ENCODE measurements around the gene TRAF3. TPM values are rescaled to one million over a fixed set of nuclear protein-coding genes. Genes with fewer than 3 reads are reported as not detected.

The TRAF3 gene
- total RNA-seq, 1 donor from 2014 or later, result 35.3 TPM

GRCh38 chr14:102905116-102906108 lies 128.2 kb downstream of the TRAF3 start:
- Histone ChIP-seq H3K36me3 (ENCODE audit: control insufficient read depth, insufficient read depth, low read length) (peaks cover 14% of the 10 kb centered on the region), H3K27me3 (ENCODE audit: control insufficient read depth, insufficient read depth, low read length) (no peaks in the 10 kb centered on the region), H3K4me3 (ENCODE audit: low read depth, low read length) (no peak overlapping the region)
- no peak for DNase-seq (ENCODE audit: low read depth)
- TF ChIP-seq, protein P1, sequence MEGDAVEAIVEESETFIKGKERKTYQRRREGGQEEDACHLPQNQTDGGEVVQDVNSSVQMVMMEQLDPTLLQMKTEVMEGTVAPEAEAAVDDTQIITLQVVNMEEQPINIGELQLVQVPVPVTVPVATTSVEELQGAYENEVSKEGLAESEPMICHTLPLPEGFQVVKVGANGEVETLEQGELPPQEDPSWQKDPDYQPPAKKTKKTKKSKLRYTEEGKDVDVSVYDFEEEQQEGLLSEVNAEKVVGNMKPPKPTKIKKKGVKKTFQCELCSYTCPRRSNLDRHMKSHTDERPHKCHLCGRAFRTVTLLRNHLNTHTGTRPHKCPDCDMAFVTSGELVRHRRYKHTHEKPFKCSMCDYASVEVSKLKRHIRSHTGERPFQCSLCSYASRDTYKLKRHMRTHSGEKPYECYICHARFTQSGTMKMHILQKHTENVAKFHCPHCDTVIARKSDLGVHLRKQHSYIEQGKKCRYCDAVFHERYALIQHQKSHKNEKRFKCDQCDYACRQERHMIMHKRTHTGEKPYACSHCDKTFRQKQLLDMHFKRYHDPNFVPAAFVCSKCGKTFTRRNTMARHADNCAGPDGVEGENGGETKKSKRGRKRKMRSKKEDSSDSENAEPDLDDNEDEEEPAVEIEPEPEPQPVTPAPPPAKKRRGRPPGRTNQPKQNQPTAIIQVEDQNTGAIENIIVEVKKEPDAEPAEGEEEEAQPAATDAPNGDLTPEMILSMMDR (IDR thresholded peaks at IDR 0.05; ENCODE audit: insufficient read depth, low read length, severe bottlenecking), result no peak
- FAIRE-seq, result no peak

- TF ChIP-seq, protein P1 (IDR thresholded peaks at IDR 0.05; ENCODE audit: insufficient read depth, low read length, severe bottlenecking), result no peak
- H3K27me3 ChIP-seq (ENCODE audit: control insufficient read depth, insufficient read depth, low read length), result no peaks in the 10 kb centered on the region
These were observed 129.5 kb downstream of the TRAF3 start for GRCh38 chr14:102906616-102907302.

GRCh38 chr14:102907303-102907844 lies 130.1 kb downstream of the TRAF3 start:
- Histone ChIP-seq H3K27me3 (ENCODE audit: control insufficient read depth, insufficient read depth, low read length) (no peaks in the 10 kb centered on the region), H3K4me3 (ENCODE audit: low read depth, low read length) (no peak overlapping the region), H3K36me3 (ENCODE audit: control insufficient read depth, insufficient read depth, low read length) (peaks cover 9% of the 10 kb centered on the region)
- TF ChIP-seq, protein P1 (IDR thresholded peaks at IDR 0.05; ENCODE audit: insufficient read depth, low read length, severe bottlenecking), result no peak
- FAIRE-seq (no peak), DNase-seq (ENCODE audit: low read depth) (no peak)

More at GRCh38 chr14:102906616-102907302, 129.5 kb downstream of the TRAF3 start:
- FAIRE-seq, result peak; percentile 66
- Histone ChIP-seq H3K36me3 (ENCODE audit: control insufficient read depth, insufficient read depth, low read length) (peaks cover 9% of the 10 kb centered on the region), H3K4me3 (ENCODE audit: low read depth, low read length) (no peak overlapping the region)
- no peak for DNase-seq (ENCODE audit: low read depth)

GRCh38 chr14:102907980-102908730 lies 130.9 kb downstream of the TRAF3 start:
- TF ChIP-seq, protein P1 (IDR thresholded peaks at IDR 0.05; ENCODE audit: insufficient read depth, low read length, severe bottlenecking), result no peak
- no peaks in the 10 kb centered on the region for H3K27me3 ChIP-seq (ENCODE audit: control insufficient read depth, insufficient read depth, low read length)
- H3K4me3 ChIP-seq (ENCODE audit: low read depth, low read length), result no peak overlapping the region
- FAIRE-seq (no peak), DNase-seq (ENCODE audit: low read depth) (no peak)
- H3K36me3 ChIP-seq (ENCODE audit: control insufficient read depth, insufficient read depth, low read length), result peaks cover 9% of the 10 kb centered on the region

GRCh38 chr14:102908766-102909455 lies 131.7 kb downstream of the TRAF3 start:
- H3K27me3 ChIP-seq (ENCODE audit: control insufficient read depth, insufficient read depth, low read length), result no peaks in the 10 kb centered on the region
- DNase-seq (ENCODE audit: low read depth) (no peak), FAIRE-seq (no peak)
- TF ChIP-seq, protein P1 (IDR thresholded peaks at IDR 0.05; ENCODE audit: insufficient read depth, low read length, severe bottlenecking), result no peak
- H3K36me3 ChIP-seq (ENCODE audit: control insufficient read depth, insufficient read depth, low read length), result peaks cover 8% of the 10 kb centered on the region
- H3K4me3 ChIP-seq (ENCODE audit: low read depth, low read length), result no peak overlapping the region
